ENCODE results near the gene RACGAP1.

RACGAP1 gene

DNA sequence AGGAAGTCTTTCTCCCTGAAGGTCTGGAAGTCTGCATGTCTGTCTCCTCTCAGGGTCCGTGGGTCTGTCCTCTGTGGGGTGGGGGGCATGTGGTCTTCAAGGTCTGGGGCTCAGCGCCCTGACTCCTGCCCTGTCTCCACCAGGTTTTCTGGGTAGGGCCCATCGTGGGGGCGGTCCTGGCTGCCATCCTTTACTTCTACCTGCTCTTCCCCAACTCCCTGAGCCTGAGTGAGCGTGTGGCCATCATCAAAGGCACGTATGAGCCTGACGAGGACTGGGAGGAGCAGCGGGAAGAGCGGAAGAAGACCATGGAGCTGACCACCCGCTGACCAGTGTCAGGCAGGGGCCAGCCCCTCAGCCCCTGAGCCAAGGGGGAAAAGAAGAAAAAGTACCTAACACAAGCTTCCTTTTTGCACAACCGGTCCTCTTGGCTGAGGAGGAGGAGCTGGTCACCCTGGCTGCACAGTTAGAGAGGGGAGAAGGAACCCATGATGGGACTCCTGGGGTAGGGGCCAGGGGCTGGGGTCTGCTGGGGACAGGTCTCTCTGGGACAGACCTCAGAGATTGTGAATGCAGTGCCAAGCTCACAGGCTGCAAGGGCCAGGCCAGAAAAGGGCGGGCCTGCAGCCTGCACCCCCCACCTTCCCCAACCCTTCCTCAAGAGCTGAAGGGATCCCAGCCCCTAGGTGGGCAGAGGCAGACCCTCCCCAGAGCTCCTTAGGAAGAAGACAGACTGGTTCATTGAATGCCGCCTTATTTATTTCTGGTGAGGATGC is 60.3 kb downstream of the RACGAP1 start:
- DNase-seq: no peak
- H3K4me3 ChIP-seq (ENCODE audit: insufficient read depth, low read depth, low read length, poor library complexity, severe bottlenecking): no peak overlapping the region
- H3K4me1 ChIP-seq (ENCODE audit: control insufficient read depth, insufficient read depth, low read length, poor library complexity, severe bottlenecking): peaks cover 13% of the 10 kb centered on the region
- no peaks in the 10 kb centered on the region for H3K9me3 ChIP-seq (ENCODE audit: control insufficient read depth, low read length)
- no peak overlapping the region for H3K27ac ChIP-seq (ENCODE audit: insufficient read depth, low read length, poor library complexity, severe bottlenecking)
- no peaks in the 10 kb centered on the region for H3K36me3 ChIP-seq (ENCODE audit: control insufficient read depth, insufficient read depth, low read length)
- peaks cover 28% of the 10 kb centered on the region for H3K27me3 ChIP-seq (replicated peaks; ENCODE audit: control insufficient read depth, insufficient read depth, low read length, poor library complexity, severe bottlenecking)

DNA sequence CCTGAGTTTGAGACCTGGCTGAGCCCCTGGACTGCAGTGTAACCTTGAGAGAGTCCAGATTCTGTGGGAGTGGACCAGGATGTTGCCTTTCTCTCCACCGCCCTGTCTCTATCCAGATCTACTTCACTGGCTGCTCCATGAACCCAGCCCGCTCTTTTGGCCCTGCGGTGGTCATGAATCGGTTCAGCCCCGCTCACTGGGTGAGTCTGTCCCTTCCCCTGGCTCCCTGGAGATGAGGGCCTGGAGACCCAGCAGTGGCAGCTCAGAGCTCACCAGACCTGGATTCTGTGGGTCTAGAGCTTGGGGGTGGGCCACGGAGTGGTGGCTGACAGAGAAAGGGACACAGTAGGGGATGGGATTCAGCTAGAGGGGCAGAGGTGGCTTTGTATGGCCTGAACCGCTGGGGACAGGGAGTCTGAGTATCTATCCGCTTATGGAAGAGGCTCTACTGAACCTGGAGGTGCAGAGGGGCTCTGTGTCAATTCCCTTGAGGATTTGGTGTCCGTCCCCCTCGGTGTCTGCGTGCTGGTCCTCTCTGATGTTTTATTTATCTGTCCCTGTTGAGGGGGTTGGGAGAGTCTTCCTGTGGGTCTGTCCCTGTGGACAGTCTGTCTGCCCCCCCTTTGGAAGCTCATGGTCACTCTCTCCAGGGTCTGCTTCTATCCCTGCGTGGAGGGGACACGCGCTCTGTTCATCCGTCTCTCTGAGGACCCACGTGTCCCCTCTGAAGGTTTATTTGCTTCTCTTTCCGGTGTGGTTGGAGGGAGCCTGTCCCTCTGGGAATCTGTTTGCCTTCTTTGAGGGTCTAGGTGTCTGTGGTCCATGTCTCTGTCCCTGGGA is 61.1 kb downstream of the RACGAP1 start:
- peaks cover 35% of the 10 kb centered on the region for H3K27me3 ChIP-seq (replicated peaks; ENCODE audit: control insufficient read depth, insufficient read depth, low read length, poor library complexity, severe bottlenecking)

GRCh38 chr12:49962861-49963765 is 62.2 kb downstream of the RACGAP1 start:
- Histone ChIP-seq H3K27me3 (replicated peaks; ENCODE audit: control insufficient read depth, insufficient read depth, low read length, poor library complexity, severe bottlenecking) (peaks cover 39% of the 10 kb centered on the region), H3K4me3 (ENCODE audit: insufficient read depth, low read depth, low read length, poor library complexity, severe bottlenecking) (no peak overlapping the region), H3K36me3 (ENCODE audit: control insufficient read depth, insufficient read depth, low read length) (no peaks in the 10 kb centered on the region), H3K4me1 (ENCODE audit: control insufficient read depth, insufficient read depth, low read length, poor library complexity, severe bottlenecking) (peaks cover 13% of the 10 kb centered on the region), H3K27ac (ENCODE audit: insufficient read depth, low read length, poor library complexity, severe bottlenecking) (no peak overlapping the region), H3K9me3 (ENCODE audit: control insufficient read depth, low read length) (no peaks in the 10 kb centered on the region)
- no peak for DNase-seq

More for the DNA sequence above, 61.1 kb downstream of the RACGAP1 start:
- no peaks in the 10 kb centered on the region for H3K9me3 ChIP-seq (ENCODE audit: control insufficient read depth, low read length)
- peaks cover 13% of the 10 kb centered on the region for H3K4me1 ChIP-seq (ENCODE audit: control insufficient read depth, insufficient read depth, low read length, poor library complexity, severe bottlenecking)
- H3K36me3 ChIP-seq (ENCODE audit: control insufficient read depth, insufficient read depth, low read length): no peaks in the 10 kb centered on the region
- DNase-seq: no peak
- H3K4me3 ChIP-seq (ENCODE audit: insufficient read depth, low read depth, low read length, poor library complexity, severe bottlenecking): no peak overlapping the region
- no peak overlapping the region for H3K27ac ChIP-seq (ENCODE audit: insufficient read depth, low read length, poor library complexity, severe bottlenecking)

DNA sequence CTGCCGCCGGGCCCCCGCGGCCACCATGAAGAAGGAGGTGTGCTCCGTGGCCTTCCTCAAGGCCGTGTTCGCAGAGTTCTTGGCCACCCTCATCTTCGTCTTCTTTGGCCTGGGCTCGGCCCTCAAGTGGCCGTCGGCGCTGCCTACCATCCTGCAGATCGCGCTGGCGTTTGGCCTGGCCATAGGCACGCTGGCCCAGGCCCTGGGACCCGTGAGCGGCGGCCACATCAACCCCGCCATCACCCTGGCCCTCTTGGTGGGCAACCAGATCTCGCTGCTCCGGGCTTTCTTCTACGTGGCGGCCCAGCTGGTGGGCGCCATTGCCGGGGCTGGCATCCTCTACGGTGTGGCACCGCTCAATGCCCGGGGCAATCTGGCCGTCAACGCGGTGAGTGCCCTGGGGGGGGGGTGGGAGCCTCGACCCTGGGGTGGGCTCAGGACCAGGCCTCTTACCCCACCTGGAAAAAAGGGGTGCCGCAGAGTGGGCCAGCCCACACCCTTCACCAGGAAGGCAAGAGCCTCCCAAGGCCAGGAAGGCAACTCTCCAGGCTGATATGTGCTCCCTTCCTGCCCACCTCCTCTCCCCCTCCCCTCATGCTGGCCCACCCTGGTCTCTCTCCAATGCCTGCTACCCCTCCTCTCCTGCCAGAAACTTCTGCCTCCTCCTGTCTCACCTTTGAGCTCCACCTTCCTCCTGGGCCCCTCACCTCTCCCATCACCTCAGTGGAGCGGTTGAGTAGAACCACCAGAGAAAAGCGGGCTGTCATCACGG is 63.1 kb downstream of the RACGAP1 start:
- no peaks in the 10 kb centered on the region for H3K9me3 ChIP-seq (ENCODE audit: control insufficient read depth, low read length)
- H3K36me3 ChIP-seq (ENCODE audit: control insufficient read depth, insufficient read depth, low read length): no peaks in the 10 kb centered on the region
- peaks cover 7% of the 10 kb centered on the region for H3K4me1 ChIP-seq (ENCODE audit: control insufficient read depth, insufficient read depth, low read length, poor library complexity, severe bottlenecking)
- no peak for DNase-seq
- H3K27ac ChIP-seq (ENCODE audit: insufficient read depth, low read length, poor library complexity, severe bottlenecking): no peak overlapping the region
- peaks cover 36% of the 10 kb centered on the region for H3K27me3 ChIP-seq (replicated peaks; ENCODE audit: control insufficient read depth, insufficient read depth, low read length, poor library complexity, severe bottlenecking)
- no peak overlapping the region for H3K4me3 ChIP-seq (ENCODE audit: insufficient read depth, low read depth, low read length, poor library complexity, severe bottlenecking)

GRCh38 chr12:49961111-49961922 is 64.0 kb downstream of the RACGAP1 start, which contains the start of gene AQP5:
TSS of gene AQP5 (plus strand) at chr12:49961872. CDS start at chr12:49962018, 146 bp downstream.
- H3K4me3 ChIP-seq (ENCODE audit: insufficient read depth, low read depth, low read length, poor library complexity, severe bottlenecking): no peak within 1 kb of the TSS
- no peak within 1 kb of the TSS for H3K27ac ChIP-seq (ENCODE audit: insufficient read depth, low read length, poor library complexity, severe bottlenecking)
- H3K36me3 ChIP-seq (ENCODE audit: control insufficient read depth, insufficient read depth, low read length): no peaks in the 10 kb centered on the region
- peaks cover 36% of the 10 kb centered on the region for H3K27me3 ChIP-seq (replicated peaks; ENCODE audit: control insufficient read depth, insufficient read depth, low read length, poor library complexity, severe bottlenecking)
- DNase-seq: no peak
- peaks cover 5% of the 10 kb centered on the region for H3K4me1 ChIP-seq (ENCODE audit: control insufficient read depth, insufficient read depth, low read length, poor library complexity, severe bottlenecking)
- no peaks in the 10 kb centered on the region for H3K9me3 ChIP-seq (ENCODE audit: control insufficient read depth, low read length)

DNA sequence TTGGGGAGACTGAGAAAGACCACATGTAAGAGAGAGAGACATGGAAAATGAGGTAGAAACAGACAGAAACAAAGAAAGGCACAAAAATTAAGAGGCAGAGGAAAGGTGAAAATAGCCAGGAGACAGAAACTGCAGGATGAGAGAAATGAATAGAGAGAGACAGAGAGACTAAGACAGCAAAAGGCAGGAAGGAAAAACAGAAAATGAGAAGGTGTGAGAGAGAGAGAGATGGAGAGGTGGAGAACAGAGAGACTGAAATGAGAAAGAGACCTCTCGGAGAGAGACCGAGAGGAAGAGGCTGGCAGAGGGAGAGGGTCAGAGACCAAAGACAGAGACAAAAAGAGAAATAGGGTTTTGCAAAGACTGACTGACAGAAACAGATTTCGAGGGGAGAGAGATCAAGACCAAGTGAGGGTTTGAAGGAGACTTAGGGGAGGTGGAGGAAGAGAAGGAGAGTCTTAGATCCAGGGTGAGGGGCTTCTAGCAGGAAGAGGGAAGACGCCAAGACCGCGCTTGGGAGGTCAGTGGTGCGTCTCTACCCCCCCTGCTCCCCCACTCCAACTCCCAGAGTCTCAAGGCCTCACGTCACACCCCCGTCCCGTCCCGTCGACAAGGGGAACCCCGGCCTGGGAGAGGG is 64.7 kb downstream of the RACGAP1 start:
- Histone ChIP-seq H3K4me1 (ENCODE audit: control insufficient read depth, insufficient read depth, low read length, poor library complexity, severe bottlenecking) (peaks cover 5% of the 10 kb centered on the region), H3K27ac (ENCODE audit: insufficient read depth, low read length, poor library complexity, severe bottlenecking) (no peak overlapping the region), H3K27me3 (replicated peaks; ENCODE audit: control insufficient read depth, insufficient read depth, low read length, poor library complexity, severe bottlenecking) (peaks cover 38% of the 10 kb centered on the region), H3K9me3 (ENCODE audit: control insufficient read depth, low read length) (no peaks in the 10 kb centered on the region), H3K4me3 (ENCODE audit: insufficient read depth, low read depth, low read length, poor library complexity, severe bottlenecking) (no peak overlapping the region), H3K36me3 (ENCODE audit: control insufficient read depth, insufficient read depth, low read length) (no peaks in the 10 kb centered on the region)
- DNase-seq: no peak

DNA sequence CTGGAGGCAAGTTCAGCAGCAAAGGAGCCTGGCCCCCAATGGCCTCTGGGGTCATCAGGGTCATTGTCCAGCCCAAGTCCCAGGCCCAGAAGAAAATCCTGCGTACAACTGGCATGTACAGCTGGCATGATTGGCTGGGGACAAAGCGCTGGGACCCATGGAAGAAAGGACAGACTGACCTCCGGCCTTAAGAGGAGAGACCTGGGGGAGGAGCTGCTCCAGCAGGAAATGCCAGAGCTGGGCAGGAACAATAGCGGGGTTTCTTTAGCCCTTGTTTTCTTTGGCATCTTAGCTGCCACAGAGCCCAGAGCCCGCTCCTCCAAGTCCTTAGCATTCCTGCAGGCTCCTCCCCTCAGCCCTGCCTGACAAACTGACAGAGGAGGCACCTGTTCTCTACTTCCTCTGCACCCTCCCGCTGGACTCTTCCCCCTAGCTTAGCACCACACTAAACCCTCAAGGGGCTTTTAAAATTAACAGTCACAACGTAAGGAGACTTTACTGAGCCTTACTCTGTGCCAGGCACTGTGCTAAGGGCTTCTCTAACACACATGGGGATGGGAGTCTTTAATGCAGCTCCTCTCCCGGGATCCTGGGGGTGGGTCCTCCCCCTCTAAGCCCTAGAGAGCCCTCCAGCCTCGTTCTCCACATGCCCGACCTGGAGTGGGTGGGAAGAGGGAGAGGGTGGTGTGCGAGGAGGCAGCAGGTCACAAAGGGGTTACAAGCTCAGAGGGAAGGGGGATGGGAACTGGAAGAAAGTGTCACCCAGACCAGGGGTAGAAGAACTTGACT is 65.4 kb downstream of the RACGAP1 start:
- DNase-seq: no peak
- no peak overlapping the region for H3K27ac ChIP-seq (ENCODE audit: insufficient read depth, low read length, poor library complexity, severe bottlenecking)
- no peak overlapping the region for H3K4me3 ChIP-seq (ENCODE audit: insufficient read depth, low read depth, low read length, poor library complexity, severe bottlenecking)
- peaks cover 5% of the 10 kb centered on the region for H3K4me1 ChIP-seq (ENCODE audit: control insufficient read depth, insufficient read depth, low read length, poor library complexity, severe bottlenecking)
- no peaks in the 10 kb centered on the region for H3K9me3 ChIP-seq (ENCODE audit: control insufficient read depth, low read length)
- H3K36me3 ChIP-seq (ENCODE audit: control insufficient read depth, insufficient read depth, low read length): no peaks in the 10 kb centered on the region
- peaks cover 38% of the 10 kb centered on the region for H3K27me3 ChIP-seq (replicated peaks; ENCODE audit: control insufficient read depth, insufficient read depth, low read length, poor library complexity, severe bottlenecking)

- H3K36me3 ChIP-seq (ENCODE audit: control insufficient read depth, insufficient read depth, low read length): no peaks in the 10 kb centered on the region
- peaks cover 48% of the 10 kb centered on the region for H3K27me3 ChIP-seq (replicated peaks; ENCODE audit: control insufficient read depth, insufficient read depth, low read length, poor library complexity, severe bottlenecking)
- H3K9me3 ChIP-seq (ENCODE audit: control insufficient read depth, low read length): no peaks in the 10 kb centered on the region
- H3K27ac ChIP-seq (ENCODE audit: insufficient read depth, low read length, poor library complexity, severe bottlenecking): no peak overlapping the region
- no peak overlapping the region for H3K4me3 ChIP-seq (ENCODE audit: insufficient read depth, low read depth, low read length, poor library complexity, severe bottlenecking)
- DNase-seq: no peak
- peaks cover 5% of the 10 kb centered on the region for H3K4me1 ChIP-seq (ENCODE audit: control insufficient read depth, insufficient read depth, low read length, poor library complexity, severe bottlenecking)
These were observed 67.7 kb downstream of the RACGAP1 start for GRCh38 chr12:49957570-49957967.
